Erythroblast (primary cell): ENCODE data around the gene VCAM1.

Experiments
- GATA1 ChIP-seq: IDR thresholded peaks from 2 replicates; pipeline ENCODE4 v1.6.1; 2011; ENCODE audit warnings: low read depth, mild to moderate bottlenecking, control low read depth, low read length, moderate library complexity
- POLR2A ChIP-seq: IDR thresholded peaks from 2 replicates; pipeline ENCODE4 v1.6.1; 2011; ENCODE audit warnings: mild to moderate bottlenecking, low read length

- TF ChIP-seq POLR2A (no peak), GATA1 (no peak)
Measured at GRCh38 chr1:100720101-100720500, 559 bp downstream of the VCAM1 start.
